Esophagus muscularis mucosa (tissue), 4 donors: Measurements from ENCODE around the gene FUT8. TPM values are rescaled to one million over a fixed set of nuclear protein-coding genes. Genes with fewer than 3 reads are reported as not detected.
"Not testable (repeated sequence)": the region's sequence is repeated elsewhere in the genome, so short reads cannot be mapped to it uniquely, and the experiment has no call there.

Experiments used
- DNase-seq: peaks from one replicate; pipeline ENCODE4 v3.0.0-alpha.2; 2017; ENCODE audit errors: extremely low spot score
- H3K27ac ChIP-seq, 4 donors: fragments of 200-600 bp; sonication (generic); replicated peaks in 1 of 4; 1 replicate in 3 of 4; 2 replicates in 1 of 4; pipeline ENCODE4 v1.5.1; 2016 to 2019; ENCODE audit warnings: mild to moderate bottlenecking in 1 of 4
- H3K27me3 ChIP-seq, 4 donors: fragments of 200-600 bp; sonication (generic); one replicate each; pipeline versions ENCODE4 v1.5.1 to v1.6.0; 2016 to 2019
- H3K36me3 ChIP-seq, 4 donors: fragments of 200-600 bp; sonication (generic); one replicate each; pipeline ENCODE4 v1.5.1; 2016 to 2019
- H3K4me1 ChIP-seq, 4 donors: fragments of 200-600 bp; sonication (generic); one replicate each; pipeline ENCODE4 v1.5.1; 2016 to 2019
- H3K4me3 ChIP-seq, 4 donors: fragments of 200-600 bp; sonication (generic); 1 replicate in 2 of 4; 2 replicates in 2 of 4; pipeline ENCODE4 v1.5.1; 2016 to 2019; ENCODE audit warnings: mild to moderate bottlenecking in 4 of 4, moderate library complexity in 1 of 4
- H3K9me3 ChIP-seq, 4 donors: fragments of 200-600 bp; sonication (generic); 1 replicate in 3 of 4; 2 replicates in 1 of 4; pipeline ENCODE4 v1.5.1; 2016 to 2019
- CTCF ChIP-seq, 3 experiments: fragments of 200-600 bp in 2 of 3; fragments of 450-650 bp in 1 of 3; sonication (generic) in 2 of 3; IDR thresholded peaks; one replicate each; pipeline ENCODE4 v1.5.1; 2017 to 2019; ENCODE audit warnings: antibody characterized with exemption in 3 of 3, mild to moderate bottlenecking in 2 of 3, moderate library complexity in 1 of 3
- EP300 ChIP-seq: sonication (generic); formaldehyde crosslinking; IDR thresholded peaks from one replicate; pipeline ENCODE4 v1.6.1; 2017; ENCODE audit warnings: antibody characterized with exemption
- POLR2A ChIP-seq: fragments of 450-650 bp; IDR thresholded peaks from one replicate; pipeline ENCODE4 v1.6.1; 2017; ENCODE audit warnings: antibody characterized with exemption, moderate library complexity, mild to moderate bottlenecking, low read depth
- POLR2AphosphoS5 ChIP-seq, 2 donors: sonication (generic); formaldehyde crosslinking; IDR thresholded peaks; one replicate each; pipeline ENCODE4 v1.6.1; 2017; ENCODE audit warnings: antibody characterized with exemption in 2 of 2
- WGBS: methylation state at CpG from one replicate; pipeline ENCODE4 v1.1.5; 2018; 5-methylcytosine and 5-hydroxymethylcytosine counted together
- intact Hi-C: fragments of 100-400 bp; cut with DNase I; formaldehyde crosslinking; loops from one replicate; pipeline ENCODE4 v1.15.1; 2023
- total RNA-seq, 4 donors: library from RNA; depleted of rRNA; stranded (reverse); fragments of >200 nt; gene quantifications; one replicate each; pipeline versions ENCODE4 v1.1.0 to v1.2.1, GENCODE V29; 2016

FUT8 gene
- total RNA-seq, 4 donors from 2014 or later = 12.8 to 22.2 (median 20.1) TPM

GRCh38 chr14:65422088-65422834, 9.7 kb downstream of the FUT8 start:
- no peak overlapping the region for H3K27ac ChIP-seq
- TF ChIP-seq POLR2A = no peak
- no peak for TF ChIP-seq EP300
- no peak for TF ChIP-seq POLR2AphosphoS5 (IDR thresholded peaks at IDR 0.05)
- TF ChIP-seq CTCF (IDR thresholded peaks at IDR 0.05) = no peak
- H3K36me3 ChIP-seq = no peaks in the 10 kb centered on the region
- H3K27me3 ChIP-seq = no peaks in the 10 kb centered on the region
- intact Hi-C loops = no loop called here
- no peak overlapping the region for H3K4me3 ChIP-seq
- no peaks in the 10 kb centered on the region for H3K4me1 ChIP-seq
- WGBS = 91% methylated on average over 4 of the region's 4 CpGs
- H3K9me3 ChIP-seq = no peaks in the 10 kb centered on the region
- DNase-seq = no peak

DNA sequence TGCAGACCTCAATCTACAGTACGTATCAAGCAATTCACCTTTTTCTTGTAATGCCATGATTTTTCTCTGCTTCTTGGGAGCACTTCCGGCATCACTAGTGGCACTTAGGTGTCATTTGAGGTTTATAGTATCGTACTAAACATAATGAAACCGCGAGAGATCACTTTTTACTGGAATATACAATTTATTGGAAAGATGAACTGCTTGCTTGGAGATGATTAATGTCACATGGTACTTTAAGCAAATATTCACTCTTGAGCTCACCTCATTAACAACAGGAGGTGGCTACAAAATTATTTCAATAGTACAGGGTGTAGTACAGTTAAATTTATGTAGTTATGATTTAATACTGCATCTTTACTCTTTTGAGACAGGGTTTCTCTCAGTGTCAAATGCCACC, 11.5 kb downstream of the FUT8 start:
- 87% methylated on average over 5 of the region's 5 CpGs for WGBS
- no peaks in the 10 kb centered on the region for H3K4me1 ChIP-seq
- H3K9me3 ChIP-seq = no peaks in the 10 kb centered on the region
- no peaks in the 10 kb centered on the region for H3K27me3 ChIP-seq
- no peaks in the 10 kb centered on the region for H3K36me3 ChIP-seq
- no peak overlapping the region for H3K4me3 ChIP-seq
- H3K27ac ChIP-seq = no peak overlapping the region
- TF ChIP-seq CTCF (IDR thresholded peaks at IDR 0.05) (no peak), POLR2AphosphoS5 (IDR thresholded peaks at IDR 0.05) (no peak), EP300 (no peak), POLR2A (no peak)
- intact Hi-C loops = no loop called here
- no peak for DNase-seq

- Histone ChIP-seq H3K4me1 (no peaks in the 10 kb centered on the region), H3K27ac (no peak overlapping the region), H3K36me3 (no peaks in the 10 kb centered on the region), H3K4me3 (no peak overlapping the region), H3K27me3 (no peaks in the 10 kb centered on the region), H3K9me3 (no peaks in the 10 kb centered on the region)
- no peak for TF ChIP-seq POLR2AphosphoS5 (IDR thresholded peaks at IDR 0.05)
- TF ChIP-seq POLR2A = no peak
- TF ChIP-seq CTCF (IDR thresholded peaks at IDR 0.05) = no peak
- TF ChIP-seq EP300 = no peak
- intact Hi-C loops = no loop called here
- WGBS = 98% methylated on average over 5 of the region's 5 CpGs
- DNase-seq = no peak
These were observed 12.0 kb downstream of the FUT8 start for GRCh38 chr14:65424531-65424930.

GRCh38 chr14:65425885-65426284, 13.4 kb downstream of the FUT8 start:
- no peaks in the 10 kb centered on the region for H3K4me1 ChIP-seq
- intact Hi-C loops = no loop called here
- no peak for DNase-seq
- no peak overlapping the region for H3K4me3 ChIP-seq
- TF ChIP-seq POLR2A (no peak), POLR2AphosphoS5 (IDR thresholded peaks at IDR 0.05) (no peak), CTCF (IDR thresholded peaks at IDR 0.05) (no peak), EP300 (no peak)
- no peaks in the 10 kb centered on the region for H3K9me3 ChIP-seq
- no peaks in the 10 kb centered on the region for H3K36me3 ChIP-seq
- no peak overlapping the region for H3K27ac ChIP-seq
- 89% methylated on average over 6 of the region's 6 CpGs for WGBS
- no peaks in the 10 kb centered on the region for H3K27me3 ChIP-seq

DNA sequence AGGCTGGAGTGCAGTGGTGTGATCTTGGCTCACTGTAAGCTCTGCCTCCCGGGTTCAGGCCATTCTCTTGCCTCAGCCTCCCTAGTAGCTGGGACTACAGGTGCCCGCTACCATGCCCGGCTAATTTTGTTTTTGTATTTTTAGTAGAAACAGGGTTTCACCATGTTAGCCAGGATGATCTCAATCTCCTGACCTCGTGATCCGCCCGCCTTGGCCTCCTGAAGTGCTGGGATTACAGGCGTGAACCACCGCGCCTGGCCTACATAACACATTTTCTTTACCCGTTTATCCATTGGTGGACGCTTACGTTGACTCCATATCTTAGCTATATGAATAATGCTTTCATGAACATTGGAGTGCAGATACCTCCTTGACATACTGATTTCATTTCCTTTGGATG, 14.4 kb downstream of the FUT8 start:
- DNase-seq, H3K27me3 ChIP-seq, H3K27ac ChIP-seq, intact Hi-C loops, H3K4me3 ChIP-seq, H3K36me3 ChIP-seq, H3K9me3 ChIP-seq, H3K4me1 ChIP-seq: not testable (repeated sequence)
- 98% methylated on average over 12 of the region's 12 CpGs for WGBS
